Islet precursor cell (in vitro differentiated cells): ENCODE data around the gene CREG1.
A peak's percentile ranks its signal among the peaks of the same experiment; 100 is the strongest.

ENCODE experiments used
- DNase-seq: peaks from one replicate; pipeline ENCODE4 v3.0.0-alpha.2; 2018

Gene CREG1

GRCh38 chr1:167529829-167530474 lies 23.6 kb downstream of the CREG1 start:
- DNase-seq: no peak

- DNase-seq: no peak
Observed at GRCh38 chr1:167528057-167528728, 25.4 kb downstream of the CREG1 start.

DNA sequence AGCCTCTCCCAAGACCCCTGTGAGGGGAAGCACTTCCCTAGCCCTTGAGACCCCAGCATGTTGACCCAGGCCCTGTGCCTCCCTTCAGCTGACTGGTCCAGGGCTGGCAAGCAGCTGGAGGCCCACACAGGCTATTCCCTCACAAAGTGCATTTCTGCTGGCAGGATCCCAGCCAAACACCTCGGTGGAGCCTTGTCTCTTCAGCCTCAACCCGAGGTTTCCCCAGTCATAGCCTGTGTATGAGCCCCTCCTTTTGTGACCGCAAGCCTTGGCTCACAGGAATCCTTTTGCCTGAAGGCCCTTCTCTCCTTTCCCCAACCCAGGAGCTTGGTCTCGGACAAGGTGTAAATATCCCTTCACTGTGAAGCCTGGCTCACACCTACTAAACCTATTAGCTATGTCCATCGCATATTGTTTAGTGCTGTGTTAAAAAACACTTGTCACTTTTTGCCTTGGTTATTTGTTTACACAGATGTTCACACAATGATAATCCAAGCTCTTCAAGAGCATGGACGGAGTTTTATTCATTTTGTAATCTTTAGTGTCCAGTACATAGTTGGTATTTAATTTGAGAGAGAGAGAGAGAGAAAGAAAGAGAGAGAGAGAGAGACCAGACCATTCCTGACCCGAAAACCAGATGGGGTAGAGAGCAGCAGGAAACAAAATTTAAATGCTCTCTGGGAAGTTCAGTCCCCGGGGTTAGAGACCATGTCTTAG lies 26.7 kb downstream of the CREG1 start:
- DNase-seq: no peak

DNA sequence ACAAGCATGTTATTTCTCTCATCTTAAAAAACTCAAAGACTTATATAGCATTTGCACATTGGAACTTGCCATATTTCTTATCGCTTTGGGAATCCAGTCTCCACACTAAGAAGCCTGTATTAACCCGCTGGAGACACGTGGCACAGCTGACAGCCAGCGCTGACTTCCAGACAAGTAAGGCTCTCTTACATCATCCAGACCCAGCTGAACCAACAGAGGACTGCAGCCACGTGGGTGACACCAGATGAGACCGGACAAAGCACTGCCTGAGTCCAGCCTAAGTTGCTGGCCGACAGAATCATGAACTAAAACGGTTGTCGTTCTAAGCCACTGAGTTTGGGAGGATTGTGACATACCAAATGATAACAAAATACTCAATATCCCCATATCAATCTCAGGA lies 28.9 kb downstream of the CREG1 start:
- no peak for DNase-seq

DNA sequence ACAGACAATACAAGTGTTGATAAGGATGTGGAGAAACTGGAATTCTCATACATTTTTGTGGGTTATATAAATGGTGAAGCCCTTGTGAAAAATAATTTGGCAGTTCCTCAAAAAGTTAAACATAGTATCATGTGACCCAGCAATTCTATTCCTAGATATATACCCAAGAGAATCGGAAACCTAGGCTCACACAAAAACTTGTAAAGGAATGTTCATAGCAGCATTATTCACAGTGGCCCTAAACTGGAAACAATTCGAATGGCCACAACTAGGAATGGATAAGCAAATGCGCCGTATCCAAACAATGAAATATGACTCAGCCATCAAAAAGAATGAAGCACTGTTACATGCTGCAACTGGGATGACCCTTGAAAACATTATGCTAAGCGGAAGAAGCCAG lies 31.3 kb downstream of the CREG1 start:
- no peak for DNase-seq

GRCh38 chr1:167520711-167521206 lies 32.8 kb downstream of the CREG1 start:
- DNase-seq: no peak

DNA sequence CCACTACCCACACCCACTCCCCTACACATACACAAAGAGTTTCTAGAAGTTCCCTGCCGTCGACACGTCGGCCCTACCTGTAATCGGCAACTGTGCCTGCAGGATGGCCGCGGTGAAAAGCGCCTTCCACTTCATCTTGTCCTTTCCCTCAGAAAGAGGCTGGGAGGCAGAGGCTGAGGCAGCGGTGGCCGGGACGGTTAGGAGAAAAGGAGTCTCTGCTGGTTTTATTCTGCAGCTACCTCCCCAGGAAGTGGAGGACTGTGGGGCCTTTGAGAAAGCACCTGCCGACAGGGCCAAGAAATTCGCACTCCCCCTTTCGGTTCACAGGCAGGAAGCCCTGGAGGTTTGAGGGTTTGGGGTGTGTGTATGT lies 35.2 kb downstream of the CREG1 start, which contains the start of gene CD247:
CD247 (minus strand) TSS at position 199 of the 370 bp plus-strand sequence; CDS start at position 135, 64 bp downstream.
- DNase-seq: peak; percentile 34

- DNase-seq: peak; percentile 63
Observed at GRCh38 chr1:167517535-167518330, 35.8 kb downstream of the CREG1 start.

DNA sequence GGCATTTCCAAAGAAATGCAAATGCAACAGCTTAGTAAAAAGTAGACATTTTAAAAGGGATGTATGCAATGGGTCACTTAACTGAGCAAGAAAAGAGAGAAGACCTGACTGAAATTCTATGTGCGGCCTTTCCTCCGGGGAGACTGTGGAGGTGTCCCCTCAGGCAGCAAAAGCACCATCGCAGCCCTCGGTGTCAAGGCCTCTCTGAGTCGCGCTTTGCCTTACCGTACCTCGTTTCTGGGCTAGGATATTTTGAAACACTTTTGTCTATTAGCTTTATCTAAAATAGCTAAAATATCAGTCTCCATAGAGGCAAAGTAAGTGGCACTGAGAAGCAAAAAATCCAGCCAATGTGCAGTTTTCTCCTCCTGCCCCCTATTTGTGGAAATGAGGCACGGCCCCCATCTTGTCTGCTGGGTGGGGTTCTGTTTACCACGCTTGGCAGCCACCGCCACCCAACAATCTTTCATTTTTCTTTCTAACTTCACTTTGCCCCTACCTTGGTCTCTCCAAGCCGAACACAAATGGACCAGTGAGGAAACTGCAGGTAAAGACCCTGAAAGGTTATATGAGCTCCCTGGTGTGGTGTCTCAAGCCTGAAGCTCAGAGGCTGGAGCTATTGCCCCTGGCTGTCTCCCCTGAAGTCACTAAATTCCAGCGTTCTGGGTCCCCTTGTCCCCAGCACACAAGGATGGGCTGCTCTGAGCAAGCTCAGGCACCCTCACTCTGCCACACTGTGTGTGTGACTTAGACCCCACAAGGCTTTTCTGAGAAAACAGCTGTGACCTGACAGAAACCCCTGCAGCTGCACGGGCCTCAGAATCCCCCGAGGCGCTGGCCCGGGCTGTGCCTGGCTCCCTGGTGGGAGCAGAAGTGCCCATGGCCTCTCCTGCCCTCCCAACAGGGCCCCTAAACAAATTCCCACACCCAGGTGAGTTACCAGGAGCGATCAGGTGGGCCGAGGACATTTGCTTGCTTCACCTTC lies 36.9 kb downstream of the CREG1 start:
- no peak for DNase-seq

GRCh38 chr1:167515893-167516321 lies 37.7 kb downstream of the CREG1 start:
- DNase-seq: peak; percentile 52

DNA sequence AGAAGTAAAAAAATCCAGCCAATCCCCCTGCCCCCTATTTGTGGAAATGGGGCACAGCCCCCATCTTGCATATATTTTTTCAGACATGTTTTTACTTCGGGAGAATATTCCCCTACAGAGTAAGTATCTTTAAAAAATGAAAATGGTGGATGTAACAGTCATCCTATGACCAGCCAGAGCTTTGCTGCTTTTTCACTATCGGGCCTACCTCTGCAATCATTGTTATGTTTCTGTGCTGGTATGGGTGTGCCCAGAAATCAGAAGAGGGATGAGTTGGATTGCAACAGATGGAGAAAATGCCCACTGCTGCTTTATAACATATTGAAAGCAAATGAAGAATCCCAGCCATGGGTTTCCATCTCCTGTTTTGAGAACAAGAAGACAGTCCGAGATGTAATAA lies 38.1 kb downstream of the CREG1 start:
- DNase-seq: no peak

GRCh38 chr1:167514288-167514687 lies 39.3 kb downstream of the CREG1 start:
- no peak for DNase-seq

DNA sequence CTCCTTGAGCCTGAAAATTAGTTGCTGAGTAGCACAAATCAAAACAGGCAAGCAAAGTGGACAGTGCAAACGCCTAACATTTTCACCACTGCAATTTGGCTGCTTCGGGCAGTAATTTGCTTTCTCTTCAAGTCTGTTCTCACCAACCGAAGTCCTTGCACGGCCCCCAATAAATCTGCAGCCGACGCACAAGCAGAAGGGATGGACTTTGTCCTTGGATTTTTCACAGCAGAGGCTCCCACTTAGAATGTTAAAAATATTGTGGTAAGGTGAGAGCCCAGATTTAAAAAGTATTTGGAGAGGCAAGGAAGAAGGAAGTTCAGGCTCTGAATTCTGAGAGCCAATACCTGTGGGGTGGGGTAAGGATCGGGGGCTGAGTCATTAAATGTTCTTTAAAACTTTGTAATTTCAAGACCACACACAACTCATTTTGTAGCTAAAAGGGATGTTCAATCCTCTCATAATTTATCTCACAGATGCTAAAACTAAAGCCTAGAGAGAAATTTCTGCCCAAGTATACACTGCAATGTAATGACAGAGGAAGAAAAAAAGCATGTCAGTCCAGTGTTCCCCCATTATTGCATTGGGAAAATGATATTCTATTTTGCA lies 41.4 kb downstream of the CREG1 start:
- DNase-seq: peak; percentile 30

DNA sequence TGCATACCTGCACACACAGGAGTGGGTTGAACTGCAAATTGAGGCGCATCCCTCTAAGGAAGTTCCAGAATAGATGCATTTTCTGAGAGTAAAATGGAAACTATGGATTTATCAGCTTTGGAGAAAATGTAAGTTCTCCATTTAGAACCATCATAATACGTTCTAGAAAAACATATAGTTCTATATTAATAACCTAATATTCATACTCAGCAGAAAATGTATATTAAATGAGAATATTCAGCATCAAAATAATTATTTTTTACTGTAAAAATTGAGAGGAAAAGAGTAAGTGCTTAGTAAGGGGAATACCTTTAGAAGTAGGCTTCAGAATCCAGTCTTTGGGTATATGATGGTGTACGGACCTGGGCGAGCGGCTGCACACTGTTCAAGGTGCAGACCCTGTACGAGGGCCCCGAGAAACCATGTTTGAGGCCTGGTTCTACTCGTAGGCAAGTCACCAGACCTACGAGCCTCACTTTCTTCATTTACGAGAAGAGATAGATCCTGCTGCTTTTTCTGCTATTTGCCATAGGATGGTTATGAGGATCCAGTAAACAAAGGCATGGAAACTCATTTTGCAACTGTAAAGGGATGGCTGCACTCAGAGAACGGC lies 42.1 kb downstream of the CREG1 start:
- DNase-seq: no peak

DNA sequence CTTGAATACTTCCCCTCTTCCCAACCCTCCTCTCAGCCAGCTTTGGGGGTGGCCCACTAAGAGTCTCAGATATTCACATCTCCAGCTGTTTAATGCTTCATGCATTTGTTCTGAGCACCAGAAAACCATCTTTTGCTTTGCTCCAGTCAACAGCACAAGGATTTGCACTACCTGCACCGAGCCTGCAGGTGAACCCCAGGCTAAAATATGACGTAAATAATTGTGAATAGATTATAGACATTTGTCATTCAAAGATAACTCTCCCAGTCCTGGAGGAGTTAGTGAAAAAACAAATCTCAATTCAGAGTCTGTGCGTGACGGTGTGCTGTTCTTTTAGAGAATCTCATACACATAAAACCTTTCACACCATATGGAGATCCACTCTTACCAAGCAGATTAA lies 42.7 kb downstream of the CREG1 start:
- no peak for DNase-seq

GRCh38 chr1:167510244-167510643 lies 43.3 kb downstream of the CREG1 start:
- DNase-seq: no peak

GRCh38 chr1:167509587-167509986 lies 44.0 kb downstream of the CREG1 start:
- DNase-seq: no peak

- no peak for DNase-seq
Observed at GRCh38 chr1:167507719-167508118, 45.8 kb downstream of the CREG1 start.

- no peak for DNase-seq
Observed at GRCh38 chr1:167504467-167504827, 49.1 kb downstream of the CREG1 start.

DNA sequence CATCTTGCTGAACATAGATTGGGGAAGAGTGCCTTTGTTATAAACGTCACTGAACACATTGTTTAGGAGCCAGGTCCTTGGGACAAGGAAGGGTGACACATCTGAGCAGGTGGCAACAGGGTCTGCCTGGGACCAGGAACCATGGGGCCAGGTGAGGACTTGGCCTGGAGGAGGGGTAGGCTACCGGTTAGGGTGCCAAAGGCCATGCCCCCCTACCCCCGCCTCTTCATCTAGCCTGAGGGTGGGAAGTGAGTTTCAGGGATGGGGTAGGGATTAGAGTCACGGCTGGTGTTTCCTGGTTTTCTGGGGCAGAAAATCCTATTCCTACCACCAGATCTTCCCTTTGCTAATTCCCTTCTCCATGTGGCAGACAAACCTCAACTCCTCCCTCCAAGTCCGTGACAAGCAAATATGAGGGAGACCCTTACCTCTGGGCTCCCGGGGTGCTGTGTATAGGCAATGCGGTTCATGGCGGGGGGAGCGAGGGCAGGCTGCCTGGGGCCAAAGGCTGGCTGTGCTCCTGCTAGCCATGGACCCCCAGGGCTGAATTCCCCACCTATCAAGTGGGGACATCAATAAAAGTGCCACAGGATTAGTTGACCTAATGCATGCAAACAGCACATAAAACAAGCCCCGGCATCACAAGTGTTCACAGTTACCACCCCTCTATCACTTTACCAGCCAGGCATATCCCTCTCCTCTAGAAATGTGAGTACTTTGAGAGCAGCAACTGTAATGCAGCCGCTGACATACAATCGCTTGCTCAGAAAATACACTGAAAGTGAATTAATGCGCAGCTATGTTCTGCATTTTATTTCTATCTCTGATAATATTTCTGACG lies 49.7 kb downstream of the CREG1 start:
- DNase-seq: peak; percentile 48
